ENCODE data around the gene KCNQ4. TPM values are rescaled to one million over a fixed set of nuclear protein-coding genes. Genes with fewer than 3 reads are reported as not detected.
A peak's percentile ranks its signal among the peaks of the same experiment; 100 is the strongest.

Gene KCNQ4
- total and polyA plus RNA-seq, 10 of the 15 experiments (the other 5 are each of a cell fraction or from before 2014, with no cell fraction given): 0.04 to 0.18 (median 0.08) TPM; not detected in 2

DNA sequence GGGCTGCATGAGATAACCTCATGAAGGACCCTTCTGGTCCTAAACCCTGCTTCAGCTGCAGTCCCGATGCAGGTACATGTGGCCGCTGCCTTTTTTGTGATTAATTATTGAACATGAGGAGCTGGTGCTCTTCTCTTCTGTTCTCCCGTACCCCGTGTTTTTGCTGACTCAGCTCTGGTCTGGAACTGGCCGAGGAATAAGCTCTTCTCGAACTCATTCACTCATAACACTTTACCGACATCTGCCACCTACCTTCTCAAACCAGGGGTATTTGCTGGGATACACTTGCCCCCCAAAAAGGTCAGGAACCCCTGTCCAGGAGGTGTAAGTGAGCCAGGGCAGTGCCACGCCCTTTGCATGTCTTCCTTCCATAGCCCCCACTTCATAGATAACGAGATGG is 31.8 kb downstream of the KCNQ4 start (continued):
- TF ChIP-seq NKRF (conservative IDR thresholded peaks at IDR 0.05) (no peak), HDGF (IDR thresholded peaks at IDR 0.05) (no peak), CBFB (IDR thresholded peaks at IDR 0.05; ENCODE audit: low read depth) (no peak), ZSCAN29 (IDR thresholded peaks at IDR 0.05) (no peak), FOS (IDR thresholded peaks at IDR 0.05; ENCODE audit: borderline replicate concordance, extremely low read depth, insufficient read length) (no peak)

DNA sequence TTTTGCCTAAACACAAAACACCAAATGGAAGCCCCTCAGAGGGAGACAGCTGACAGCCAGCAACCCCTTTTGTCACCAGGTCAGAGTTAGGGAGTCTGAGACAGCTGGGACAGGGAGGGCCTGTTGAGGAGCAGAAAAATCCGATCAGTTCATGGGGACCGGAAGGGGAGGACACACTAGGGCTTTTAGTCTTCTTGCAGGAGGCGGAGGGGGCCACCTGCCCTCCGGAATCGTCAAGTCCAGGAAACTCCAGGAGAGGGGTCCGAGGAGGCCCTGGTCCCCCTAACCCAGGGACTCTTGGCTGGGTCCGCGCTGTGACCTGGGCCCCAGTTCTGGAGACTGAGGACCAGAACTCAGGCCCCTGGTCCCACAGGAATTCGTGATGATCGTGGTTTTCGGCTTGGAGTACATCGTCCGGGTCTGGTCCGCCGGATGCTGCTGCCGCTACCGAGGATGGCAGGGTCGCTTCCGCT is 34.2 kb downstream of the KCNQ4 start:
- H4K20me1 ChIP-seq (ENCODE audit: control insufficient read depth, insufficient read depth): no peaks in the 10 kb centered on the region
- SMC1A ChIA-PET (ENCODE audit: uncharacterized antibody, unreplicated experiment): no interaction called here
- CTCF ChIA-PET: no interaction called here
- H3K9ac ChIP-seq (ENCODE audit: control insufficient read depth, insufficient read depth, low read length): no peak overlapping the region
- H3K9me3 ChIP-seq (replicated peaks; ENCODE audit: control insufficient read depth, insufficient read depth, low read length): no peaks in the 10 kb centered on the region
- H3K4me1 ChIP-seq (ENCODE audit: control insufficient read depth, insufficient read depth, low read length): peaks cover 4% of the 10 kb centered on the region; the same call in 1 of the 2 replicates
- H3K79me2 ChIP-seq (ENCODE audit: control insufficient read depth, insufficient read depth, low read length): no peaks in the 10 kb centered on the region
- RAD21 ChIA-PET (ENCODE audit: unreplicated experiment): no interaction called here
- FAIRE-seq (no peak), DNase-seq (ENCODE audit: low read depth, low spot score) (no peak), ATAC-seq (peak; percentile 23)
- WGBS (ENCODE audit: insufficient coverage, insufficient replicate concordance, low lambda C conversion rate, missing lambda C conversion rate): 1% methylated on average over 17 of the region's 19 CpGs
- POLR2A ChIA-PET: no interaction called here
- TF ChIP-seq SRF (IDR thresholded peaks at IDR 0.05; ENCODE audit: low read depth in 2 of 2, low read length in 2 of 2) (peak in 1 of 2 experiments; percentile 55; a peak in 1 of 4 replicates), NKRF (conservative IDR thresholded peaks at IDR 0.05) (no peak), WRNIP1 (IDR thresholded peaks at IDR 0.05; ENCODE audit: borderline replicate concordance, low read depth, low read length) (no peak), IKZF1 (conservative IDR thresholded peaks at IDR 0.05) (0 out of 2 replicates have a peak, but pooled peaks have one; percentile 8)
- TF ChIP-seq, protein P1, sequence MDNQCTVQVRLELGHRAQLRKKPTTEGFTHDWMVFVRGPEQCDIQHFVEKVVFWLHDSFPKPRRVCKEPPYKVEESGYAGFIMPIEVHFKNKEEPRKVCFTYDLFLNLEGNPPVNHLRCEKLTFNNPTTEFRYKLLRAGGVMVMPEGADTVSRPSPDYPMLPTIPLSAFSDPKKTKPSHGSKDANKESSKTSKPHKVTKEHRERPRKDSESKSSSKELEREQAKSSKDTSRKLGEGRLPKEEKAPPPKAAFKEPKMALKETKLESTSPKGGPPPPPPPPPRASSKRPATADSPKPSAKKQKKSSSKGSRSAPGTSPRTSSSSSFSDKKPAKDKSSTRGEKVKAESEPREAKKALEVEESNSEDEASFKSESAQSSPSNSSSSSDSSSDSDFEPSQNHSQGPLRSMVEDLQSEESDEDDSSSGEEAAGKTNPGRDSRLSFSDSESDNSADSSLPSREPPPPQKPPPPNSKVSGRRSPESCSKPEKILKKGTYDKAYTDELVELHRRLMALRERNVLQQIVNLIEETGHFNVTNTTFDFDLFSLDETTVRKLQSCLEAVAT (IDR thresholded peaks at IDR 0.05): no peak
- TF ChIP-seq, protein P2, sequence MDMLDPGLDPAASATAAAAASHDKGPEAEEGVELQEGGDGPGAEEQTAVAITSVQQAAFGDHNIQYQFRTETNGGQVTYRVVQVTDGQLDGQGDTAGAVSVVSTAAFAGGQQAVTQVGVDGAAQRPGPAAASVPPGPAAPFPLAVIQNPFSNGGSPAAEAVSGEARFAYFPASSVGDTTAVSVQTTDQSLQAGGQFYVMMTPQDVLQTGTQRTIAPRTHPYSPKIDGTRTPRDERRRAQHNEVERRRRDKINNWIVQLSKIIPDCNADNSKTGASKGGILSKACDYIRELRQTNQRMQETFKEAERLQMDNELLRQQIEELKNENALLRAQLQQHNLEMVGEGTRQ (IDR thresholded peaks at IDR 0.05; ENCODE audit: borderline replicate concordance, low read depth, low read length): no peak
- TF ChIP-seq, protein P3, sequence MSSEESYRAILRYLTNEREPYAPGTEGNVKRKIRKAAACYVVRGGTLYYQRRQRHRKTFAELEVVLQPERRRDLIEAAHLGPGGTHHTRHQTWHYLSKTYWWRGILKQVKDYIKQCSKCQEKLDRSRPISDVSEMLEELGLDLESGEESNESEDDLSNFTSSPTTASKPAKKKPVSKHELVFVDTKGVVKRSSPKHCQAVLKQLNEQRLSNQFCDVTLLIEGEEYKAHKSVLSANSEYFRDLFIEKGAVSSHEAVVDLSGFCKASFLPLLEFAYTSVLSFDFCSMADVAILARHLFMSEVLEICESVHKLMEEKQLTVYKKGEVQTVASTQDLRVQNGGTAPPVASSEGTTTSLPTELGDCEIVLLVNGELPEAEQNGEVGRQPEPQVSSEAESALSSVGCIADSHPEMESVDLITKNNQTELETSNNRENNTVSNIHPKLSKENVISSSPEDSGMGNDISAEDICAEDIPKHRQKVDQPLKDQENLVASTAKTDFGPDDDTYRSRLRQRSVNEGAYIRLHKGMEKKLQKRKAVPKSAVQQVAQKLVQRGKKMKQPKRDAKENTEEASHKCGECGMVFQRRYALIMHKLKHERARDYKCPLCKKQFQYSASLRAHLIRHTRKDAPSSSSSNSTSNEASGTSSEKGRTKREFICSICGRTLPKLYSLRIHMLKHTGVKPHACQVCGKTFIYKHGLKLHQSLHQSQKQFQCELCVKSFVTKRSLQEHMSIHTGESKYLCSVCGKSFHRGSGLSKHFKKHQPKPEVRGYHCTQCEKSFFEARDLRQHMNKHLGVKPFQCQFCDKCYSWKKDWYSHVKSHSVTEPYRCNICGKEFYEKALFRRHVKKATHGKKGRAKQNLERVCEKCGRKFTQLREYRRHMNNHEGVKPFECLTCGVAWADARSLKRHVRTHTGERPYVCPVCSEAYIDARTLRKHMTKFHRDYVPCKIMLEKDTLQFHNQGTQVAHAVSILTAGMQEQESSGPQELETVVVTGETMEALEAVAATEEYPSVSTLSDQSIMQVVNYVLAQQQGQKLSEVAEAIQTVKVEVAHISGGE (CRISPR knock-in tag; IDR thresholded peaks at IDR 0.05): no peak
- peak overlapping the region; percentile 60; the same call in 1 of the 2 replicates for H3K4me3 ChIP-seq
- H3K36me3 ChIP-seq (ENCODE audit: control insufficient read depth in 2 of 2, insufficient read depth in 2 of 2, low read length in 1 of 2): no peaks in the 10 kb centered on the region
- intact Hi-C loops (cut with micrococcal nuclease; ENCODE audit: unreplicated experiment) (no loop called here), in situ Hi-C loops (cut with MboI) (no loop called here)
- H3K4me2 ChIP-seq (ENCODE audit: control insufficient read depth, insufficient read depth): peak overlapping the region; percentile 96
- no peaks in the 10 kb centered on the region; a peak in 1 of 4 replicates for H3K27me3 ChIP-seq (replicated peaks in 1 of 2; ENCODE audit: control insufficient read depth in 2 of 2, insufficient read depth in 2 of 2, low read length in 1 of 2)
- BruUV-seq (replicated peaks): no TSS peak
- H3K27ac ChIP-seq (ENCODE audit: control insufficient read depth, insufficient read depth): no peak overlapping the region
- peak overlapping the region; percentile 87 for H2AFZ ChIP-seq (ENCODE audit: control insufficient read depth, low read depth, low read length)

Measured in GM12878 (cell line).